ENCODE data around the gene ERG28.

The ERG28 gene

GRCh38 chr14:75646762-75647161 lies 13.9 kb downstream of the ERG28 start:
- H3K4me3 ChIP-seq (replicated peaks; ENCODE audit: insufficient read depth, low read length) = no peak overlapping the region
- no peaks in the 10 kb centered on the region for H3K27me3 ChIP-seq (ENCODE audit: insufficient read depth, poor library complexity, severe bottlenecking)
- no peak for DNase-seq (ENCODE audit: low read depth in 1 of 2, low spot score in 1 of 2)
- H3K27ac ChIP-seq (replicated peaks) = no peak overlapping the region
- TF ChIP-seq REST (IDR thresholded peaks at IDR 0.05; ENCODE audit: insufficient replicate concordance, low read depth) (no peak), CTCF (IDR thresholded peaks at IDR 0.05; ENCODE audit: insufficient read depth, low read length) (no peak), SPI1 (IDR thresholded peaks at IDR 0.05; ENCODE audit: borderline replicate concordance, low read depth) (no peak), POLR2AphosphoS5 (IDR thresholded peaks at IDR 0.05; ENCODE audit: low read depth) (no peak), GABPA (IDR thresholded peaks at IDR 0.05; ENCODE audit: low read depth) (no peak)

- TF ChIP-seq GABPA (IDR thresholded peaks at IDR 0.05; ENCODE audit: low read depth) = no peak
- TF ChIP-seq REST (IDR thresholded peaks at IDR 0.05; ENCODE audit: insufficient replicate concordance, low read depth) = no peak
- no peak for TF ChIP-seq CTCF (IDR thresholded peaks at IDR 0.05; ENCODE audit: insufficient read depth, low read length)
- TF ChIP-seq POLR2AphosphoS5 (IDR thresholded peaks at IDR 0.05; ENCODE audit: low read depth) = no peak
- no peak for TF ChIP-seq SPI1 (IDR thresholded peaks at IDR 0.05; ENCODE audit: borderline replicate concordance, low read depth)
- Histone ChIP-seq H3K27me3 (ENCODE audit: insufficient read depth, poor library complexity, severe bottlenecking) (no peaks in the 10 kb centered on the region), H3K27ac (replicated peaks) (no peak overlapping the region), H3K4me3 (replicated peaks; ENCODE audit: insufficient read depth, low read length) (no peak overlapping the region)
- no peak for DNase-seq (ENCODE audit: low read depth in 1 of 2, low spot score in 1 of 2)
Measured at GRCh38 chr14:75645056-75645455, 15.6 kb downstream of the ERG28 start.

GRCh38 chr14:75643985-75644384 lies 16.7 kb downstream of the ERG28 start:
- no peak overlapping the region for H3K27ac ChIP-seq (replicated peaks)
- H3K4me3 ChIP-seq (replicated peaks; ENCODE audit: insufficient read depth, low read length) = no peak overlapping the region
- TF ChIP-seq GABPA (IDR thresholded peaks at IDR 0.05; ENCODE audit: low read depth) (no peak), SPI1 (IDR thresholded peaks at IDR 0.05; ENCODE audit: borderline replicate concordance, low read depth) (no peak), CTCF (IDR thresholded peaks at IDR 0.05; ENCODE audit: insufficient read depth, low read length) (no peak), REST (IDR thresholded peaks at IDR 0.05; ENCODE audit: insufficient replicate concordance, low read depth) (no peak)
- no peak for DNase-seq (ENCODE audit: low read depth in 1 of 2, low spot score in 1 of 2)
- H3K27me3 ChIP-seq (ENCODE audit: insufficient read depth, poor library complexity, severe bottlenecking) = no peaks in the 10 kb centered on the region

All from HL-60 (cell line).